ENCODE results near the gene SENP8. TPM values are rescaled to one million over a fixed set of nuclear protein-coding genes. Genes with fewer than 3 reads are reported as not detected.

SENP8 gene
- total and polyA plus RNA-seq, 8 donors = 0.49 to 2.2 (median 1.3) TPM

GRCh38 chr15:72124218-72124617, 6.0 kb downstream of the SENP8 start:
- WGBS, 2 donors = 20 to 31% methylated on average over 1 of the region's 1 CpG
- ATAC-seq = no peak
- TF ChIP-seq CTCF (IDR thresholded peaks at IDR 0.05) = no peak

GRCh38 chr15:72127724-72128322, 9.6 kb downstream of the SENP8 start:
- no peak for TF ChIP-seq CTCF (IDR thresholded peaks at IDR 0.05)
- intact Hi-C loops (cut with DNase I) = no loop called here
- H3K4me1 ChIP-seq = no peaks in the 10 kb centered on the region
- FAIRE-seq (no peak), ATAC-seq (no peak), DNase-seq (no peak)
- H3K4me3 ChIP-seq = no peak overlapping the region
- WGBS, 2 donors = 45 to 46% methylated on average over 2 of the region's 2 CpGs
- H3K27me3 ChIP-seq = no peaks in the 10 kb centered on the region
- H3K9me3 ChIP-seq = no peaks in the 10 kb centered on the region
- H3K27ac ChIP-seq = no peak overlapping the region
- H3K36me3 ChIP-seq = no peaks in the 10 kb centered on the region

More at GRCh38 chr15:72124218-72124617, 6.0 kb downstream of the SENP8 start:
- peaks cover 0 to under 1% (median 0%) of the 10 kb centered on the region in 3 donors for H3K4me1 ChIP-seq
- no peak for FAIRE-seq
- H3K4me3 ChIP-seq = no peak overlapping the region
- H3K36me3 ChIP-seq = no peaks in the 10 kb centered on the region
- no peak for DNase-seq
- H3K9me3 ChIP-seq = no peaks in the 10 kb centered on the region
- intact Hi-C loops (cut with DNase I) = no loop called here
- no peaks in the 10 kb centered on the region for H3K27me3 ChIP-seq
- H3K27ac ChIP-seq = no peak overlapping the region

- no peaks in the 10 kb centered on the region for H3K27me3 ChIP-seq
- no peak for ATAC-seq
Measured at GRCh38 chr15:72128359-72128758, 10.2 kb downstream of the SENP8 start.

GRCh38 chr15:72130272-72130671, 12.1 kb downstream of the SENP8 start:
- TF ChIP-seq CTCF (IDR thresholded peaks at IDR 0.05) = no peak
- Histone ChIP-seq H3K4me1 (no peaks in the 10 kb centered on the region), H3K36me3 (no peaks in the 10 kb centered on the region), H3K4me3 (no peak overlapping the region), H3K27me3 (no peaks in the 10 kb centered on the region), H3K27ac (no peak overlapping the region), H3K9me3 (no peaks in the 10 kb centered on the region)
- WGBS, 2 donors = 99 to 100% methylated on average over 4 of the region's 4 CpGs
- DNase-seq = no peak
- intact Hi-C loops (cut with DNase I) = no loop called here
- FAIRE-seq = no peak
- ATAC-seq = no peak

More at GRCh38 chr15:72128359-72128758, 10.2 kb downstream of the SENP8 start:
- Histone ChIP-seq H3K27ac (no peak overlapping the region), H3K9me3 (no peaks in the 10 kb centered on the region), H3K36me3 (no peaks in the 10 kb centered on the region), H3K4me1 (no peaks in the 10 kb centered on the region), H3K4me3 (no peak overlapping the region)
- intact Hi-C loops (cut with DNase I) = no loop called here
- no peak for DNase-seq
- TF ChIP-seq CTCF (IDR thresholded peaks at IDR 0.05) = no peak
- no peak for FAIRE-seq

- TF ChIP-seq CTCF (IDR thresholded peaks at IDR 0.05) = no peak
- Histone ChIP-seq H3K4me3 (no peak overlapping the region), H3K27ac (no peak overlapping the region), H3K27me3 (no peaks in the 10 kb centered on the region), H3K9me3 (no peaks in the 10 kb centered on the region), H3K4me1 (peaks cover 0 to 4% (median 0%) of the 10 kb centered on the region in 3 donors), H3K36me3 (no peaks in the 10 kb centered on the region)
- ATAC-seq = no peak
- intact Hi-C loops (cut with DNase I) = no loop called here
- FAIRE-seq = no peak
- 58 to 74% methylated on average over 3 of the region's 3 CpGs for WGBS, 2 donors
- no peak for DNase-seq
Measured at GRCh38 chr15:72131922-72132321, 13.7 kb downstream of the SENP8 start.
